Measurements from ENCODE around the gene TMEM158.

The TMEM158 gene

DNA sequence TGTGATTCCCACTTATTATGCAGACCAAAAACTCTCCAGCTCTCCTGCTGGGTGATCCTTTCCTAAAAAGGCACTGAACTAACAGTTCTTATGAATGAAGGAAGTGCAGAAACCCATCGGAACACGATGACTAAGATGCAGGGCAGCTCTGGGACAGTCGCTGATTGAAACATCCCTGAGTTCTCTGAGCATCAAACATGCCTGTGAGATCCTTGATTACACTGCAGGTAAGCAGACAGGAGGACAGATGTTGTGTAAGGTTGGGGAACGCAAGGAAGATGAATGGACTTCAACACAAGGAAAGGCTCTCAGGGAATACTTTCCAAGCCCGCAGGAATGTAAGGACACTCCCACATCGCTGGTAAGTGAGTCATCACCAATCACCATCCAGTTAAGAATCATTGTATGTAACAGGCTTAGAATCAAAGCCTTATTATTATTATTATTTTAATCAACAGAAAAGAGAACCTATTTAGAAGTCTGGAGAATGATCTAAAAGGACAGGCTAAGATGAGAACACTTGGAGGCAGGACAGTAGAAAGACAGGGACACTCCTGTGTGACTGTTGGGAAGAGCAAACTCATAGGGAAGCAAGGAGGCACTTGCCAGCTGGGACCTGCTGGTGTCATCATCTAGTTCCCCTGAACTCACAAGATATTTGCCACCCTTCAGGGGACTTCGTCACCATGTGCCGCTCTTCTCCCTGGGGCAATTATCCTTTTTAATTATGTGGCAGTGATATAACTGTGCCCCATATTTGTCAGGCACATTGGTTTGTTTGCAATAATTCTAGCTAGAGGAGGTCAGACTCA is 26.0 kb downstream of the TMEM158 start:
- no peak for DNase-seq

DNA sequence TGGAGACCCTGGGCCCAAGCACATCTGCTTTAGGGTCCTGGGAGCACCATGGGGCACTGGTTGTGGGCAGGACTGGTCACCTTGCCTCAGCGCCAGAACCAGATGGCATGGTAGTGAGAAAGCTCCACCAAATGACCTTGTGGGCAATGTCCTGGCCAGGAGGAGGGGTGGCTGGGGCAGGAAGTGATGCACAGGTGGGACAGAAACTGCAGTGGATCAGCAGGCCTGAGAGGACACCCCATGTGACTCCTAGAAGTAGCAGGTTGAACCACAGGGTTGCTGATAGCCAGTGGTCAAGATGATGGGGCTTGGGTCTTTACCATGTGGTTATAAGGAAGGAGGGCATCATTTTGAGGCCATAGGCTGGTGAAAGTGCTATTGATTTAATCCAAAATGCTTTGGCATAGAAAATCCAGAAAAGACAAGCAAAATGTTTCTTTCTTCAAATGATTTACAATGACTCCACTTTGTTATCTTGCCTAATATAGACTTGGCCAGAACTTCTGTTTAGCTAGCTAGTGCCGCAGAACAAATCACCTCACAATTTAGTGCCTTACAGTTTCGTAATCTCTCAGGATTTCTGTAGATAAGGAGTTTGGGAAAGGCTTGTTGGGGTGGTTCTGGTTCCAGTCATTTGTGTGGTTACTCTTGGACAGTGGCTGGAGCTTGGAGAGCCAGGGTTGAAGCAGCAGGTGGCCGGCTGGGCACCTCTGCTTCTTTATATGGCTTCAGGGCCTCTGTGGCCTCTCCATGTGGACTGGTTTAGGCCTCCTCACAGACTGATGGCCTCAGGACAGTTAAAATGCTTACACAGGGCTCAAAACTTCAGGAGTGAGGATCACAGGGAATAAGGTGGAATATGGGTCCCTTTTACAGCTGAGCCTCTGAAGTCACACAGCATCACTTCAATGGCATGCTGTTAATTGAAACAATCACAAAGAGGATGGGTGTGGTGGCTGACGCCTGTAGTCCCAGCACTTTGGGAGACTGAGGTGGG is 27.5 kb downstream of the TMEM158 start:
- DNase-seq = no peak

DNA sequence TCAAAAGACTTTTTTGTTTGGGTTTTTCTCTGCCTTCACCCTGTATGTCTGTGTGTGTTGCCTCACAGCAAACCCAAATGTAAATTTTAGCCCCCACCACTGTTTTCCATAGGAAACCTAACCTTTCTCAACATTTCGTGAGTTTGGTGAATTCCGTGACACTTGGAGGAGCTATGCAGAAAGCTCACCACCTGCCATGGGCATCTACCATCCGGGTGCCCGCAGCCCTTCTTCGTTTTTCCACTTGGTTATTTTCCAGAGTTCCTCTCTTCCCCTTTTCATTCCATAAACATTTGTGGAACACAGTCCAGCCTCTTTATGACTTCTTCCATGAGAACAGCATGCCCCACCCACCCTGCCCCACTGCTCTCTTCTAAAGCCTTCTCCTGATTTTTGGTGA is 31.3 kb downstream of the TMEM158 start:
- no peak for DNase-seq

DNA sequence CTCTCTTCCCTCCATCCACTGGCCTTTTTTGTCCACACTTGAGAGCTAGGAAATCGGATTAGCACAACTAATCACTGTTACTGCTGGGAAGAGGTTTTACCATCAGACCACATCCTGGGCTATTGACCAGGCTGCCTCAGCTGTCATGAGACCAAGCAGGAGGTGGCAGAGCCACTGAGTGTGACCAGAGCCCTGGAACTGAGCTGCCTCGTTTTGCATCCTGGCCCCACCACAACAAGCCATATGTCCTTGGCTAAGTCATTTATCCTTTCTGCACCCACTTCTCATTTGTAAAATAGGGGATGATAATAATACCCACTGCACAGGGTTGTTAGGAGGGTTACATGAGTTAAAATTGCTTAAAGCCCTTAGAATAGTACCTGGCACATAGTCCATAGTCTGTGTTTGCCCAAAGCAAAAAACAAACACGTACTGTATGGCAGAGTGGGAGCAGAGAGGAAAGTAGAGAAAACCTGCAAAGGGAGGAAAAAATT is 34.1 kb downstream of the TMEM158 start:
- DNase-seq = no peak

DNA sequence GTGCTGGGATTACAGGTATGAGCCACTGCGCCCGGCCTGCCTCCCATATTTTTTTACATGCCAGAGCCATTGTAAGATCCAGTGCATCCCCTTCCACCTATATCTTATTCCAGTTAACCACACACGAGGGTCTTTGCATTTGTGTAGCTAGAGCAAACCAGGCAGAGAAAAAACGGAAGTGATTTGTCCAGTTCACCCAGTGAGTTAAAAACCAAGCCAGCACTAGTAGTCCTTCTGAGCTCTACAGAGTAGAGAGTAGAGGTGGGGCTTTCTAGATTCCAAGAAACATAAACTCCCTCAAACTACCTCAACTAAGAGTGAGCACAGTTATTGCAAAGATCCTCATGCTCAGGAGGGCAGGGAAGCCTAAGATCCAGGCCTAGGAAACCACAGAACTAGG is 34.7 kb downstream of the TMEM158 start:
- DNase-seq = no peak

DNA sequence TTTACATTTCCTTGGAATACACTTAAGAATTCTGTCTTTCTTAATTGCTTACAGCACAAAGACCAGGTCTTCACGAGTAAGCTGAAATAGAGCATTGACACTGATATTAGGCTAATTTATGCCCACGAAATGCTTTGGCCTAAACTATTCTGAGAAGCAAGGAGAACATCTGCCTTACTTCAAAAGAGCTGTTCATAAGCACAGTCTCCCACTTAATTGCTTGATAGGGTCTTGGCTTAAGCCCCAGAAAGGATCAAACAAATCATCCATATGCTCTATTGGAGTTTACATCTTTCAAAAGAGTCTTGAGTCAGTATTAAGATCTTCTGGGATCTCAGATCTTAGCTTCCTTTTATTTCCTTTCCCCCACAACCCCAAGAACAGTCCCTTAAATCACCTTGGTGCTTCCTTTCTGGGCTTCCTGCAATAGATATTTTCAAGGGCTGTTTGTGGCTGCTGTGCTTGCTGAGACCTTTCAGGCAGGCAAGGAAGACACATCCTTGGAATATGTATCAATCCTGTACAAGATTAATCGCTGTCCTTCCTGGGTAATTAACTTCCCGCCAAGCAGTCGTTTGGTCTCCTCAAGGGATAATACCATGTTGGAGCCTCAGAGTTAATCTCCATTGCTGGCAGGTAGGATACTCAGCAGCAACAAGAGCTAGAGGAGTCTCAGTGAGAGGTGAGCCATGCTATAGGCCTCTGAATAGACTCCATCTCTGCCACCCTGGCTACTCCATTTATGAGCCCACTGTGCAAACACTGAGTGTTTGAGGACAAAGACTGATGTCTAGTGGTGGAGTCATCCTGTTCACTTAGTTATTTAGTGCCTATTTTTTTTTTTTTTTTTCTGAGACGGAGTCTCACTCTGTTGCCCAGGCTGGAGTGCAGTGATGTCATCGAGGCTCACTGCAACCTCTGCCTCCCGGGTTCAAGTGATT is 37.1 kb downstream of the TMEM158 start:
- DNase-seq = no peak

DNA sequence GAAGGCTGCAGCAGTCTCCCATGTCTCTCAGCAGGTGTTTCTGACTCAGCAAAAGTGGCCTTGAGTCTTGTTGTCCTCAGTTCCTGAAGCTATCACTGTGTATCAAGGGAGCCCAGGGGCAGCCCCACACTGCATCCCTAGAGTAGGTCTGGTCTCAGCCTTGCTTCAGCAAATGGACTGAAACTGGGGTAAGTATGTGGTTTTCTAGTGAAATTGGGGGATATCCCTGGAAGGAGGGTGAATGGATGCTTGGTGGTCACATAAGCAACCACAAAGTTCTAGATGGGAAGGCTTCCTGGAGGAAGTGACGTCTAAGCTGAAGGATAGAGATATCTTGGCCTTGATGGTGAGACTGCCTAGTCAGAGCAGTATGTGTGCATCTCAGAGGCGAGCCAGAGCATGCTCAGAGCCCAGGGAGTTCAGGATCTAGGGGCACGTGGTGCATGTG is 38.4 kb downstream of the TMEM158 start:
- DNase-seq = peak; percentile 38

DNA sequence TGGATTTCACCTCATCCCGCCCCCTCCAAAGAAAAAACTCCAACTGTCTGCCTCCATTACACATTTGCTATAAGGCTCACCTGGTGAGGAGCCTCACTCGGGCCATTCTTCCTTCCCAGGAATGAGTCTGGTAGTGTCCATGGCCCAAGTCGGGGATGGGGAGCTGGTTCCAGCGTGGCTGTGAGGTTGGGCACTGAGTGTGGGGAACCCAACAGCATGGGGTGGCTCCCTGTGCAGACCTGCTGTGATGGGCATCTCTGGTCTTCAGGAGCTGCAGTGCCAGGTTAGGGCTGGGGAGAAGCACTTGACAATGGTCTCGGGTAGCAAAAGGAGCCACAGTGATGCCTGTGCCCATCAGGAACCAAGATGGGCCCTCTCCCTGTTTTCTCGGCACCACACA is 39.2 kb downstream of the TMEM158 start:
- DNase-seq = no peak

DNA sequence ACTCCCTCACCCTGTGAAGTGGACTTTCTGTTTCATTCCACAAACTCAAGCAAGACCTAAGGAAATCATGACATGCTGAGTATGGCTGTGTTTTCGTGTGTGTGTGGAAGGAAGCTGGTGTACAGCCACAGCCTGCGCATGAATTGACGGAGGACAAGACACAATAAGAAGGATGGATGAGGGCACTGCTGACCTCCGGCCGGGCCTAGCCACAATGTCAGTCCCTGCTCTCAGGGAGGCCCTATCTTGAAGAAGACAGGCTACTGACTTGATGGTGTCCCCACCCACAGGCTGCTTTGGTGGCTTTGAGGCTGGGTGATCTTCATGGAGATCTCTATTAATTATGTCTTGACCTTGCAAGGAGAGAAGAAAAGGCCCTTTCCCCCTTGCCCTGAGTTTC is 40.6 kb downstream of the TMEM158 start:
- DNase-seq = no peak

DNA sequence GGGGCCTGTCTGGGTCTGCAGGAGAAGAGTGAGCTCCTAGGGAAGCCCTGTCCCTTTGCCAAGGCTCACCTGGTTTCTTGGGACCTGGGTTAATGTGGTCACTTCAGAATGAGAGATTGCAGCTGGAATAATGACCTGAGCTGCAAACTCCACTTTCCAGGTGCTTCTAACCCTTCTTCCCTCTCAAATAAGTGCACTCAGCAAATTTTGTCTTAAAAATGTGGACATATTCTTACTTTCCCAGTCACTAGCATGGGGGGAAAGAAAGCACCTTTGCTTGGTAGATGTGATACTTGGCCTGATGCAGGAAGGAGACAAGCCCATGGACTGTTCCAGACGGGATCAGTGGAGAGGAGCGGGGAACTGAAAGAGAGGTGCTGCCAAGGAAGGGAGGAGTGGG is 41.0 kb downstream of the TMEM158 start:
- no peak for DNase-seq

DNA sequence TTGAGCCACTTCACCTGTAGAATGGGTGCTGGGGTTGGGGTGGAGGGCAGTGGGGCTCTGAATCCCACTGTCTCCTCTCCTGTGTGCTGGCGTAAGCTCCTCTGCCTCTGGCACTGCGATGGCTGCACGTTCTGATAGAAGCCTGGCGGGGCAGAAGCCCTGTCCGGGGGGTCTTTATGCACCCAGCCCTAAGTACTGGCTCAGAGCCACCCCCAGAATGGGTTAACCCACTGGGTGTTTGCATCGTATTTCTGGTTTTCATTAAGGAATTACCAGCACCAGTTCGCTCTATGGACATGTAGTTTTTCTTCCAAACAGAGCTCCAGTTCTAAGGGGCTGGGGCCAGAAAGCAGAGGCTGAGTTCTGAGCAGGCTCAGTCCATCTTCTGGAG is 42.2 kb downstream of the TMEM158 start:
- DNase-seq = no peak

DNA sequence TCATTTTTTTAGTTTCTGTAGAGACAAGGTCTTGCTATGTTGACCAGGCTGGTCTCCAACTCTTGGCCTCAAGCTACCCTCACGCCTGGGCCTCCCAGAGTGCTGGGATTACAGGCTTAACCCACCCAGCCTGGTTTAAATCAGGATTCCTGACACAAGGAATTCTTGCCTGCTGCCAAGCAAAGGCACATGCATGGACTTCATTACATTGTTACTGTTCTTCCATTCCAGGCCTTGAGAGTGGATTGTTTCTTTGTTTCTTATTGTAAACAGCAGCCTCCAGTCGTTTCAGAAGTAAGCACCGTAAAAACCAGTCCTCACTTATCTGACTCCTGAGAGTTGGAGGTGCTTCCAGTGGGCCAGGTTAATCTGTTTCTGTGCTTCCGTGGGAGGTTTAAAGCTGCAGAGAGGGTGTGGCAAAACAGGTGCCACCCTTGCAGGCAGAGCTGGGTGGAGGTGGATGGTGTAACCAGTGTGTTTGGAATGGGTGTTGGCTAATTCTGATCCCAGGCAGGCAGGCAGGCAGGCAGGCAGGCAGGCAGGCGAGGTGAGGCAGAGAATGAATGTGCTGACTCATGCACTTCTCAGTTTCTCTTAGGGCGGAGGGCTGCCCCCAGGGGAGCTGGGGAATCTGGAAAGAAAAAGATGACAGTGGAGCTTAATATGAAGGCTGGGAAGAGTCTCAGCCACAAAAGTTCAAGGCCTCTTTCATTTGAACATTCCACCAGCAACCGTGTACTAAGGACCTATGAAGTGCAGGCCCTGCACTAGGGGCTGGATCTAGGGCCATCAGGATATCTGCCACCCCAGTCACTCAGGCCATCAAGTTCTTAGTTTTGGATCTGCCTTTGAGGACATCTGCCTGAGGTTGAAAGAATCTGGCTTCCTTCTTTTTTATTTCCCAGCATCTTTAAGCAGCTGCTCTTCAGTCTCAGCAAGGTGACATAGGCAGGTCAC is 42.9 kb downstream of the TMEM158 start:
- DNase-seq = no peak

DNA sequence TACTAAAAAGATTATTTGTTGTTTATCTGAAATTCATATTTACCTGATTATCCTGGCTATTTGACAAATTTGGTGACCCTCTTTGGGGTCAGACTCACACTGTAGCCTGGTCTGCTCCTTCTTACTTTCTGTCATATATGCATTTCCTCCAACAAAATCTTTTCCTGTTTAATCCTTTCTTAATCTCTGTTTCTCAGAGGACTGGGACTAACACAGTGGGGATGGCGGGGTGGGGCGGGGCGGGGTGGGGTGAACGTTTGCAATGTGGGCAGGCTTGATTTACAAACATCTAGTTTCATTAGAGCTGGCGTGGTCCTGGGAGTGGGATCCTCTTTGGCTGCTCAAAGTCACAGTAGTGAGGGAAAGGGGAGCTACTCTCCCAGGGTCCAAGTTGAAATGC is 44.6 kb downstream of the TMEM158 start:
- DNase-seq = no peak

DNA sequence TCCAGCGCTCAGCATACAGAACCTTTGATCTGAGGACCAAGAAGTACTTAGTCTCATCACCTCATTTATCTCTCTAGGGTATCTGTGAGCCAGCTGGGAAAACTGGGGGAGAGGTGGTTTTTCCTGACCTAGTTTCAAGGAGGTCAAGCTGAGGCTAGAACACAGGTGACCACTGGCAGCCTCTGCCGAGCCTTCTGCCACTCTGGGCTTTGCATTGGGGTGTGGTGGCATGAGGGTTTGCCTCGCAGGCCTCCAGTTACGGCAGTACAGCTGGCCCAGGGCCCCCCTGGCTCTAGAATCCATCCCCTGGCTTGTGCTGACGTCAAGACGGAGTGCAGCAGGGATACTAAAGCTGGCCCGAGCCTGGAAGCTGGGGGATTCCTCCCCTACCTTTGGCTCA is 45.2 kb downstream of the TMEM158 start:
- no peak for DNase-seq

DNA sequence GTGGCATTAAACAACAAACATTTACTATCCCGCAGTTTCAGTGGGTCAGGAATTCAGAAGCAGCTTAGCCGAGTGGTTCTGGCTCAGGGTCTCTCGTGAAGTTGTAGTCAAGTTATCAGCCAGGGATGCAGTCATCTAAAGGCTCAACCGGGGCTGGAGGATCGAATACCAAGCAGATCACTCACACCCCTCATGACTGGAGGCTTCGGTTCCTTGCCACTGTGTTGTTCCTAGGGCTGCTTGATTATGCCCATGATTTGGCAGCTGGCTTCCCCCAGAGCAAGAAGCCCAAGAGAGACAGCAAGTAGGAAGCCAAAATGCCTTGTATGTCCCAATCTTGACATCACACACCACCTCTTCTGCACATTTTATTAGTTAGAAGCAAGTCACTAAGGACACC is 46.0 kb downstream of the TMEM158 start:
- DNase-seq = no peak

DNA sequence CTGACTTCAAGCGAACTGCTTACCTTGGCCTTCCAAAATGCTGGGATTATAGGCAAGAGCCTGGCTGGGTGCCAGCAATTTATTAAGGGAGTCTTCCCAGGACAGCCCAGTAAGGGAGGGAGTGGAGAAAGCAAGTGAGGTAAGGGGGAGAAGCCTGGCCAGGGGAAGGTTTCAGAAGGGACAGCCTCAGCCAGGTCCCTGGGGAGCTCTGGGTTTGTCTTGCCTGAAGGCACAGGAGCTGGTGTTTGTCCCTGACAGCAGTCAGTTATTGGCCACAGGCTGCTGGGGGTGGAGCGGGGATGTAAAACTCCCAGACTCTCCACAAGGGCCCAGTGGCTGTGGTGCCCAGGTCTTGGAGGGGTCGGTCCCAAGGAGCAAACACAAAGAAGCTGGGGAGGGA is 46.9 kb downstream of the TMEM158 start:
- DNase-seq = no peak

DNA sequence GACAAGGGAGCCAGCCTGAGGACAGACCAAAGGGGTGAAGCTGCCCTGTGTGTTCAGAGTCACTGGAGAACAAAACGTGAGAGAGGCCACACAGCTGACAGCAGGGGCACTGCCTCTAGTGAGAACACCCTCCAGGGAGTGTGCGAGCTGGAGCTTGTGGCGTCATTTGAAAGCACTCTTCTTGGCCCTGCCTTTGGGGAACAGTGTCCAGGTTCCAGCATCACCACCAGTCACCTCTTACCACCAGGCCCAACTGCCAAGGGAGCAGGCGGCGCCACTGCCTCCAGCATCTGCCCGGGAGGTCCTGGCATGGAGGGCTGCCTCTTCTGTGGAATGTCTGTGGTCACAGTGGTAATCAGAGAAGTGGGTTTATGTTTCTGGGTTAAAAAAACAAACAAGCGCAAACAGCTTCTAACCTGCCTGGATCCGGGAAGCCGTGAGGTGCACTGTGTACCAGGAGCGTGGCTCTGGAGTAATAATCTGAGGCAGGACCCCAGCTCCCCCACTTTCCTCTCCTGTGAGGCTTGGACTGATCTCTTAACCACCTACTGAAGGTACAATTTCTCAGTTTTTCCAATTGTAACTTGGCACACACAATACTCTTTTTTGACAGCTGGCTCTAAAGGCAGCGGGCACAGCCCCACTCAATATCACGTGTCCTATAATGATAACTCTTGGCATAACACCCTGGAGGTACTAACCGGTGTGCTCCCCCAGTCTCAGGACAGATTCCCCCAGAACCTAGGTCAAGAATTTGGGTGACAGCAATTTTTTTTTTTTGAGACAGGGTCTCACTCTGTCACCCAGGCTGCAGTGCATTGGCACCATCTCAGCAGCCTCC is 47.7 kb downstream of the TMEM158 start:
- DNase-seq = no peak

DNA sequence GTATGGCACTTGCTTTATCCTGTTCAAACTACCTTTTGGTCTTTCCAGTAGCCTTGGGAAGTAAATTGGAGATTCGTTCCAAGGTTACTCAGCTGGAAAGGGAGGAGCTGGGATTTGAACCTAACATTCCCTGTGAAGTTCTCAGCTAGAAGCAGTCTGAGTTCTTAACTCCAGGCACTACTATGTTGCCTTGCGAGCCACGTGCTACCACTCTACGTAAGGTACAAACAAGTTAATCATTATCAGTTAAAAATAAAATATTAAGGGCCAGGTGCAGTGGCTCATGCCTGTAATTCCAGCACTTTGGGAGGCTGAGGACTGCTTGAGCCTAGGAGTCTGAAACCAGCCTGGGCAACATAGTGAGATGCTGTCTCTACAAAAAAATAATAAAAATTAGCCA is 49.2 kb downstream of the TMEM158 start:
- DNase-seq = no peak
